ENCODE data around the gene SEMA4B.

SEMA4B gene

DNA sequence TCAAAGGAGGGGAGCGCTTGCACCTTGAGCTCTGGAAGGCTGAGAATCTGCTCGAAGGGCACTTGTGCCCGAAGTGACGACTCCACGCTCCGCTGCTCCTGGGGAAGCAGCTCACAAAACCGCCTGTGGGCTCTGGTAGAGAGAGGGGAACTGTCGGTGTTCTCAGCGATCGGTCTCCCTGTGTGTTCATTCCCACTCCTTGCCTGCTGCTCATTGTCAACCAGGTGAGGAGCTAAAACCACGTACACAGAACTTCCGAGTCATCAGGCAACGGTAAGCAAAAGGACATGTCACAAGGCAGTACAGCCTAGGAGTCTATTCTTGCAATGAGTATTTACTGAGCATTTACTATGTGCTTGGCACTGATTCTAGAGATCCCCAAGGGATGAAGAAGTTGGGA, 31.1 kb downstream of the SEMA4B start:
- no peak for DNase-seq (ENCODE audit: extremely low read depth, insufficient read length)
- H3K36me3 ChIP-seq (ENCODE audit: control insufficient read depth, insufficient read depth, low read length) = peaks cover 24% of the 10 kb centered on the region
- H3K4me3 ChIP-seq (replicated peaks; ENCODE audit: low read depth, low read length) = peak overlapping the region; percentile 90
- no peaks in the 10 kb centered on the region for H3K27me3 ChIP-seq (replicated peaks; ENCODE audit: control insufficient read depth, insufficient read depth, low read length)
- TF ChIP-seq, protein P1, sequence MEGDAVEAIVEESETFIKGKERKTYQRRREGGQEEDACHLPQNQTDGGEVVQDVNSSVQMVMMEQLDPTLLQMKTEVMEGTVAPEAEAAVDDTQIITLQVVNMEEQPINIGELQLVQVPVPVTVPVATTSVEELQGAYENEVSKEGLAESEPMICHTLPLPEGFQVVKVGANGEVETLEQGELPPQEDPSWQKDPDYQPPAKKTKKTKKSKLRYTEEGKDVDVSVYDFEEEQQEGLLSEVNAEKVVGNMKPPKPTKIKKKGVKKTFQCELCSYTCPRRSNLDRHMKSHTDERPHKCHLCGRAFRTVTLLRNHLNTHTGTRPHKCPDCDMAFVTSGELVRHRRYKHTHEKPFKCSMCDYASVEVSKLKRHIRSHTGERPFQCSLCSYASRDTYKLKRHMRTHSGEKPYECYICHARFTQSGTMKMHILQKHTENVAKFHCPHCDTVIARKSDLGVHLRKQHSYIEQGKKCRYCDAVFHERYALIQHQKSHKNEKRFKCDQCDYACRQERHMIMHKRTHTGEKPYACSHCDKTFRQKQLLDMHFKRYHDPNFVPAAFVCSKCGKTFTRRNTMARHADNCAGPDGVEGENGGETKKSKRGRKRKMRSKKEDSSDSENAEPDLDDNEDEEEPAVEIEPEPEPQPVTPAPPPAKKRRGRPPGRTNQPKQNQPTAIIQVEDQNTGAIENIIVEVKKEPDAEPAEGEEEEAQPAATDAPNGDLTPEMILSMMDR (IDR thresholded peaks at IDR 0.05; ENCODE audit: insufficient read depth, low read length, poor library complexity, severe bottlenecking) = no peak

DNA sequence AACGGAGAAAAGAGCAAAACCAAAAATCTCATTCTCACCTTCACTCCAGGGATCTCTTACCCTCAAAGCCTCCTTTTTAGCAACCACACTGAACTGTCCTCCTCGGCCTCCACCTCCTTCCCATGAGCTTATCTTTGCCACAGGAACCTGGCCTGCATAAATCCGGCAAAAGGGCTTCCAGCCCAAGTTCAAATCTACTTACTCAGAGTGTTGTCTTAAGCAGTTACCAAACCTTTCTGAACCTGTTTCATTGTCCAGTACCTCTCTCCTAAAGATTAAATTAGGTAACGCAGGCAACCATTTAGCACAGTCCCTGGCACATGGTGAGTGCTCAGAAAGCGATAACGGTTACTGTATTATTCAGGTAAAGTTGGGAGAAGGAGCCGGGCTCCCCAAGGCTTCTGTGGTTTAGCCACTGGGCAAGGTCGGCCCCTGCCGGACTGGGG, 31.8 kb downstream of the SEMA4B start:
- H3K36me3 ChIP-seq (ENCODE audit: control insufficient read depth, insufficient read depth, low read length) = peaks cover 18% of the 10 kb centered on the region
- peak overlapping the region; percentile 90 for H3K4me3 ChIP-seq (replicated peaks; ENCODE audit: low read depth, low read length)
- DNase-seq (ENCODE audit: extremely low read depth, insufficient read length) = no peak
- no peaks in the 10 kb centered on the region for H3K27me3 ChIP-seq (replicated peaks; ENCODE audit: control insufficient read depth, insufficient read depth, low read length)
- TF ChIP-seq, protein P1 (IDR thresholded peaks at IDR 0.05; ENCODE audit: insufficient read depth, low read length, poor library complexity, severe bottlenecking) = no peak

DNA sequence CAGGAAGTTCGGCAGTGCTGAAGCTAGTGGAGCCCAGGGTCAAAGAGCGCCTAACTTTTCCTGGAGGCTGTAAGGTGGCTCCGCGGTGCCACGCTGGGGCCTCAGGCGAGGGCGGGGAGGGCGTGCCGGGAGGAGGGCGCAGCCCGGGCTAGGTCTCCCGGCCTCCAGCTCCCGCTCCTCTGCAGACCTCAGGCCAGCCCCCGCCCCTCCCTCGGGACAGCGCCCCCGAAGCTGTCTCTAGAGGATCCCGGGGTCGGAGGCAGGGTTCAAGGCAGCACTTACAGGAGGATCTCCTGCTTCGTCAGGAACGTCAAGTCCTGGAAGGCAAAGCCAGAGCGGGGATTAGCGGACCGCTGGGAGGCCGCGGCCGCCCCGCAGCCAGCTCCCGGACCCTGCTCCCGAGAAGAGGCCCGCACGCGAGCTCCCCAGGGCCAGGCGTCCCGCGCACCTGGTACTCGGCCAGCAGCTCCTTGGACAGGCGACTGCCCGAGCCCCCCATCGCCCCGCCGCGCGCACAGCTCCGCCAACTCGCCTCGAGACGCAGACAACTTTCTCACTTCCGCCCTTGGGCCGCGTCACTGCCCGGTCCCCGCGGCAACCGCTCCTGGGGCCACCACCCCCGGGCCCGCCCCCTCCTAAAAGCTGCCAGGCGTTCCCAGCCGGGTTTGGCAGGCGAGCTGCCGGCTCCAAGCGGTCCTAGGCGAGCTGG, 32.4 kb downstream of the SEMA4B start, which contains the start of gene CIB1:
Gene CIB1 (minus strand): TSS at position 555 of the 709 bp plus-strand sequence. CDS start 56 bp downstream, at position 499.
- H3K27me3 ChIP-seq (replicated peaks; ENCODE audit: control insufficient read depth, insufficient read depth, low read length) = no peaks in the 10 kb centered on the region
- H3K36me3 ChIP-seq (ENCODE audit: control insufficient read depth, insufficient read depth, low read length) = peaks cover 13% of the 10 kb centered on the region
- TF ChIP-seq, protein P1 (IDR thresholded peaks at IDR 0.05; ENCODE audit: insufficient read depth, low read length, poor library complexity, severe bottlenecking) = peak; percentile 45
- H3K4me3 ChIP-seq (replicated peaks; ENCODE audit: low read depth, low read length) = peak within 1 kb of the TSS; percentile 90
- DNase-seq (ENCODE audit: extremely low read depth, insufficient read length) = no peak

DNA sequence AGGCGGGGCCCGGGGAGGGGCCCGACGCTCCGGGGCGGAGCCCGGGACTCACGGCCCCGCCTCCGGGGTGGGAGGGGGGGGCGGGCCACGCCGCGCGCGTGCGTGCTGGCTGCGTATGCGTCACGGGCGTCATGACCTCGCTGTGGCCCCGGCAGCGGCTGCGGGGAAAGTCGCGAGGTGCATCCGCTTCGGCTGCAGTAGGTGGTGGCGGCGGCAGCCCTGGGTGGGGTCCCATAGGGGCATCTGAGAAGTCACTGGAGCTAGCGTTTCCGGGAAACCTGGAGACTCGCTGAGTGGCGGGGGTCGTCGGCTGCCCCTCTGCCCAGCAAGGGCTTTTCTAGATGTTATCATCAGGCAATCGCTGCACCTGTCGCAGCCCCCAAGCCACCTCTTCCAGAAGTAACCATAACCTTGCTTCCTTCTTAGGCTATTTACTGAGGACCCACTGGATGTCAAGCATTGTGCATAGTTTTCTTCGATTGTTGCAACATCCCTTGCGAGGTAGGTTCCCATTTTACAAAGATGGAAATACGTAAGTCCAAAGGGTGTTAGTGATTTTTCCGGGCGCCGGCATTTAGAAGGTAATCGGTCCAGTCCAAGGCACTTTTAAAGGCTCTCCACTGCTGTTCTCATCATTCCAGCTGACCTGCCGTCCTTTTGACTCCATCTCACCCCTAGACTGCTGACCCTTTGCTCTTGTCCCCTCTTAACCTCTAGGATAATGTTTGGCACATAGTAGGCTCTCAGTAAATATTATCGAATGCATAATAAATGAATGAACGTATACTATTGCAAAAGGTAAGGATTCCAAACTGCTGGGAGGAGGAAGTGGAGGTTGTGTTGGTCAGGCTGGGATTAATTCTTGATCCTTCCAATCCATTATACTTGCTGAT, 33.2 kb downstream of the SEMA4B start, which contains the start of gene GDPGP1:
Gene GDPGP1 (plus strand): TSS at position 114 of the 893 bp plus-strand sequence. CDS start 6,700 bp downstream, outside the sequence.
- peak within 1 kb of the TSS; percentile 90 for H3K4me3 ChIP-seq (replicated peaks; ENCODE audit: low read depth, low read length)
- TF ChIP-seq, protein P1 (IDR thresholded peaks at IDR 0.05; ENCODE audit: insufficient read depth, low read length, poor library complexity, severe bottlenecking) = no peak
- peaks cover 6% of the 10 kb centered on the region for H3K36me3 ChIP-seq (ENCODE audit: control insufficient read depth, insufficient read depth, low read length)
- H3K27me3 ChIP-seq (replicated peaks; ENCODE audit: control insufficient read depth, insufficient read depth, low read length) = no peaks in the 10 kb centered on the region
- DNase-seq (ENCODE audit: extremely low read depth, insufficient read length) = peak; percentile 97

DNA sequence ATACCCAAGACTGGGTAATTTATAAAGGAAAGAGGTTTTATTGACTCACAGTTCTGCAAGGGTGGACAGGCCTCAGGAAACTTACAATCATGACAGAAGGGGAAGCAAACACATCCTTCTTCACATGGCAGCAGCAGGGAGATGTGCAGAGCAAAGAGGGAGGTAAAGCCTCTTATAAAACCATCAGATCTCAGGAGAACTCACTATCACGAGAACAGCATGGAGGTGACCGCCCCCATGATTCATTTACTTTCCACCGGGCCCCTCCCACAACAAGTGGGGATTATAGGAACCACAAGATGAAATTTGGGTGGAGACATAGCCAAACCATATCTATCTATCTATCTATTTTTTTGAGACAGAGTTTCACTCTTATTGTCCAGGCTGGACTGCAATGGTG, 38.2 kb downstream of the SEMA4B start:
- TF ChIP-seq, protein P1 (IDR thresholded peaks at IDR 0.05; ENCODE audit: insufficient read depth, low read length, poor library complexity, severe bottlenecking) = no peak
- no peaks in the 10 kb centered on the region; the same call in none of the 2 replicates for H3K36me3 ChIP-seq (ENCODE audit: control insufficient read depth, insufficient read depth, low read length)
- no peaks in the 10 kb centered on the region for H3K27me3 ChIP-seq (replicated peaks; ENCODE audit: control insufficient read depth, insufficient read depth, low read length)
- no peak overlapping the region for H3K4me3 ChIP-seq (replicated peaks; ENCODE audit: low read depth, low read length)
- DNase-seq (ENCODE audit: extremely low read depth, insufficient read length) = no peak
